NOMO-1 (cell line): ENCODE measurements around the gene UBA7.
A peak's percentile ranks its signal among the peaks of the same experiment; 100 is the strongest.

Experiments
- DNase-seq, 2 experiments: peaks; one replicate each; lab custom pipeline; 2025; ENCODE audit not compliant: unreplicated experiment in 2 of 2; lab: John Stamatoyannopoulos, UW

UBA7 gene

GRCh38 chr3:49805367-49805782, 8.4 kb downstream of the UBA7 start:
- peak; percentile 59 to 86 for DNase-seq

GRCh38 chr3:49804141-49805041, 9.4 kb downstream of the UBA7 start:
- no peak for DNase-seq

GRCh38 chr3:49803465-49804140, 10.2 kb downstream of the UBA7 start:
- DNase-seq, result peak; percentile 57 to 75

- peak; percentile 79 to 89 for DNase-seq
Observed at GRCh38 chr3:49802719-49803464, 10.9 kb downstream of the UBA7 start, which contains the start of gene INKA1. INKA1 (plus strand) TSS chr3:49803261; CDS start chr3:49803393, 132 bp downstream.

DNA sequence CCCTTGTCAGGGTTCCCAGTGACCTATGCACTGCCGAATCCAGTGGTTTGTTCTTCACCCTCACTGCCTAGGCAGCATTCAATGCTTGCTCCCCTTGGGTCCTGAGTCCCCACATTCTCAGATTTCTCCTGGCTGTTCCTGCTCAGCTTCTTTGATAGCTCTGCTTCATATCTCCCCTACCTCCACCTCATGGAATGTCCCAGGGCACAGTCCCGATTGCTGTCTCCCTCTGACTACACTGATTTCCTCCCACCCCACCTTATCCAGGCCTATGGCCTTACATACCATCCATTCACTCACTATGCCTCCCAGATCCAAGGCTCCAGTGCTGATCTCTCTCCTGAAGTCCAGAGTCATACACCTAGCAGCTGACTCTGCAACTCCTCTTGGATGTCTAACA, 12.6 kb downstream of the UBA7 start:
- DNase-seq, result no peak

DNA sequence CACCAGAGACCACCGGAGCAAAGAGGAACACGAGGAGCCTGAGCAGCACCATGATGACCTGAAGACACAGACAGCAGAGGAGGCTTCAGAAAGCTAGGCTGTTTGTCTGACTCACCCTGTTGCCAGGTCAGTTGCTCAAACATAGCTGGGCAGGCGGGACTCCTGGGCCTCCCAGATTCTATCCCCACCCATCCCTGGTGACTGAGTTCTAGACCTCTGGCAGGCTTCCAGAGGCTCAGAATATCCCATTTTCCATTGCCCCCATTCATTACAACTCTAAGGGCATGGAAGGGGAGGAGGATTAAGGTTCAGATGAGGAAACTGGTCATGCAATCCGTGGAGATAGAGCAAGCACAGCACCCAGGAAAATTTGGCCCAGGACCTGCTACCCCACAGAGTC, 14.0 kb downstream of the UBA7 start, which contains the start of gene CDHR4:
Gene CDHR4, minus strand, starts transcription at position 113 of the 400 bp plus-strand sequence. Its CDS starts 61 bp downstream, at position 52.
- DNase-seq, result peak in 1 of 2 experiments; percentile 2

GRCh38 chr3:49799105-49799504, 14.6 kb downstream of the UBA7 start:
- no peak for DNase-seq

DNA sequence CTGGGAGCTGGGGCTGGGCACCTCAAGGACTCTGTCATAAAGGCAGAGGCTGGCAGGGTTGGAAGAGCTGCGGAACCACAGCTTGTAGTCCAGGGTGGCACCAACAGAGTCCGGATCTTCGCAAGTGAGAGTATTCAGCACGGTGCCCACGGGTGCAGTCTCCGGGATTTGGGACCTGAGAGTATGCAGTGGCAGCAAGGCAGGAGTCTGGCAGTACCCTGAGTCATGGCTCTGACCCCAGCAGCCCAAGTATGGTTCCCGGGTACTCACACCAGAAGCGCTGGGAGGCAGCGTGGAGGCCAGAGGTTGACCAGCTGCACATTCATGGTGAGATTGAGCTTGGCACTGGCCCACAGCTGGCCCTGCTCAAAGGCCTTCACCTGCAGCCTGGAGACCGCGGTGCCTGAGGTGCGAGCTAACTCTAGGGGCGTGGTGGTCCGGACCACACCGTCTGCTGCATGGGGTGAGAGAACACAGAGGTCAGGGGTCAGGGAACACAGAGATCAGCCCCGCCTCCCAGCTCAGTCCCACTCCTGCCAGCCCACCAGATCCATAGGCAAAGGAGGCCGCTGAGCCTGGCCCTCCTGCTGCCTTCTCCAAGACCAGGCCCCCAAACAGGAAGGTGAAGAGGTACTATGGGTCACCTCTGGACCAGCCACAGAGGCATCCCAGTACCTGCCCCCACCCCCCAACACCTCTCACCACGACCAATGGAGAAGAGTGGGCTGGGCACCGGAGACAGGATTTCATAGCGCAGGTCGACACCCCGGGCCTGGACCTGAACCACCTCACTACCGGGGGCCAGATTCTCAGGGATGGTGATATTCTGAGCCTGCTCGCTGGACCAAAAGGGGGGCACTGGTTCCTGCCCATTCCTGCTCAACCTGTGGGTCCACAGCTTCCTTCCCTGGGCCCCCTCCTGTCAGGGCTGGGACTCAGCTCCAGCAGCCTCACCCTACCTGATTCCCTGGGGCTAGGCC, 18.5 kb downstream of the UBA7 start:
- no peak for DNase-seq

GRCh38 chr3:49794431-49794830, 19.3 kb downstream of the UBA7 start:
- no peak for DNase-seq

DNA sequence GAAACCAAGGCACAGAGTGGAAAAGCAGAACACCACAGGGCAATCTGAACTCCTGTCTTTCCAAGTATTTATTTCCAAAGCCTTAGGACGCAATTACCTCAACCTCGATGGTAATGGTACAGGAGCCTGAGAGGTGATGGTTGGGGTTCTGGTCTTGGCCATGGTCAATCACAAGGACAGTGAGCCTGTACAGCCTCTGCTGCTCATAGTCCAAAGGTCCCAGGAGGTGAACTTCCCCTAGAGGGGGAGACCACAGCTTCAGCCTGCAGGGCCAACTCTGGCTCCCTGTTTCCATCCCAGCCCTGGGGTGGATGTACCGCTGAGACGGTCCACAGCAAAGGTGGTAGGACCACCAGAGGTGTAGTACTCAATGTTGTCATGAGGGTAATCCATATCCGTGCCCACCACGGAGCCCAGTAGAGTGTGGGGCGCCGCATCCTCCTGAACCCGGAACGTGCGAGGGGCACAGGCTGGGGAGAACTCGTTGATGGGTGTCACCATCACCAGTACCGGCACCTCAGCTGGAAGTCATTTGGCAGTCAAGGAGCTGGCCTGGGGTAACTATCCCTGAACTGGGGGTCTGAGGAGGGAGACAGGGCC, 20.2 kb downstream of the UBA7 start:
- no peak for DNase-seq

- DNase-seq, result no peak
Observed at GRCh38 chr3:49792371-49793150, 21.2 kb downstream of the UBA7 start.

- DNase-seq, result no peak
Observed at GRCh38 chr3:49791571-49791970, 22.2 kb downstream of the UBA7 start.

DNA sequence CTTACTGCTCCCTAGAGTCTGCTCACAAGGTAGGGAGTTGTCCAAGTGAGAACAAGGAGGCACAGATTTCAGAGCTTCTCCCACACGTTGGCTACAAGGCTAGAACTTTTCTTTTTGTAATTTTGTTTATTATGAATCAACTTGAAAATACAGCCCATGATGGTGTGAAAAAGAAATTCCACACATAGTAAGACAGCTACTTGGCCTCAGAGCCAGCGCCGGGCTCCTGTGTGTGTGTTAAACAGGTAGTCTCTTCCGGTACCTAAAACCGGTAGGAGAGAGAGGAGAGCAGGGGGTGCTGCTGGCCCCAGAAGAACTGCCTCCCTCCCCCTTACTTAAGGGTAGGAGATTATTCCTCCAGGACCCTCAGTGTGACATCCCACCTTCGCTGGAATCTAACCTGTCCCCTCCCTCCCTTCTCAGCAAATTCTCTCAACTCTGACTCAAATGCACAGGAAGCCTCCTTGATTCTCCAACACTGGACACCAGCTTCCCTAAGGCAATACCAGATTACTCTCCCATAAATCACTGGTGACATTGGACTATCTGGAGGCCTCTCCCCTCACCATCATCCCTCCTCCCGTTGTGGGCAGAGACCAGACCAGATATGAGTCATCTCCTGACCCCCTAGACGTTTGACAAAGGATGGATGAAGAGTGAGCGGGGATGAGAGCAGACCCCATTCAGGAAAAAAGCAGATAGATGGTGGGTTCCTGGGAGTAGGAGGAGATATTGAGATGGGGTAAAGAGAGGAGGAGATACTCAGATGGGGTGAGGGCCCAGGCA, 22.9 kb downstream of the UBA7 start:
- DNase-seq, result no peak

DNA sequence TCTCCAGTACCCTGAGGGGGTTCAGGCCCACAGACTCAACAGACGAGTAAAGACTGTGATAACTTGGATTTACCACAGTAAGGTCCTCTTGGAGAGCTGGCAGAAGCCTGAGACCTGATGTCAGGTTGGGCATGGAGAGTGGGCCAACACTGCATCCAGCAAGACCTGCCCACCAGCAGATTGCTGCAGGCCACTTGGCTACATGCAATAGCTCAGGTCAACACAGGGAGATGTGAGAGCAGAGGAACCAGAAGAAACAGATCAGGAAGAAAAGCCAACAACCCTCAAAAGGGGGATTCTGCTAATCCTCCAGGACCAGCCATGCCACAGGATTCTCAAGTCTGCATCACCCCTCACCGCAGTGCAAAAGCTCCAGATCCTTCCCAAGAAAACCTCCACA, 25.7 kb downstream of the UBA7 start:
- no peak for DNase-seq

GRCh38 chr3:49787536-49787935, 26.2 kb downstream of the UBA7 start:
- DNase-seq, result no peak

GRCh38 chr3:49787182-49787464, 26.6 kb downstream of the UBA7 start:
- DNase-seq, result no peak

DNA sequence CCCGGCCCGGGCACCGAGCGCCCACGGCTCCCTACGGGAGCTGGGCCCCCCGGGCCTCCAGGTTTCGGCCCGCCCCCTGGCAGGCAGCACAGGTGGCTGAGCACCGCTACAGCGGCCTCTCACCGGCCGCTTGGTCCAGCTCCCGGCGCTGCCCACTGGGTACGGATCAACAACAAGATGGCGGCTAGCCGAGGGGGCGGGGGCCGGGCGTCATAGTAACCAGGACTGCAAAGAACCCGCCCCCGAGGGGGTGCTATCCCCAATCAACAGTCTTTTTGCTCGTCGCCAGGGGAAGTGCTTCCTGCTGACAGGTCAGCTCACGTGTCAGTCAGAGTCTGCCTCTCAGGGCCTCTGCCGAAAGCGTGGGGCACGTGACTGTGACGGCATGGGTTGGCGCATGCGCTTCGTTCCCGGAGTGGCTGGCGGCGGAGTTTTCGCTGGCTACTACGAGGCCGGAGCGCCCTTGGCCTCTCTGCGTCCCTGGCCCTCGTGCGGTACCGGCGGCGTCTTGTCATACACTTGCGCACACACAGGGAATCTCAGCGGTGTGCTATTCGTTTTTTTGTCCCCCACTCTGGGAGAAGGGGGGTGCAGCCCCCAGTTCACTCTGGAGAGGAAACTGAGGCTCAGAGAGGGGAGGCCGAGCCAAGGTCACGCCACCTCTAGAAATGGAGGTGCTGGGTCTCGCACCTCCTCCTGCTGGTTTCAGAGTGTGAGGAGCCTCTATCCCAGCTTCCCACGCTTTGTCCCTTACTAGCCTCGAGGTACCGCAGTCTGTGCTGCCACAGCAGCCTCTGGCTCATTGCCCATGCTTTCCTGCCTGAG, 27.2 kb downstream of the UBA7 start, which contains the start of gene IP6K1:
Gene IP6K1, minus strand, starts transcription at position 186 of the 825 bp plus-strand sequence. CDS start 38,502 bp downstream, outside the sequence.
- DNase-seq, result peak; percentile 99
